Jurkat, Clone E6-1 (cell line): ENCODE data around the gene TMEFF2.

ENCODE experiments used
- DNase-seq: peaks from one replicate; pipeline ENCODE4 v3.0.0-alpha.2; 2011; ENCODE audit warnings: low read depth, low spot score
- H3K4me3 ChIP-seq: 2 replicates; pipeline ENCODE4 v1.5.1; 2011; ENCODE audit warnings: mild to moderate bottlenecking, low read length, control low read depth, moderate library complexity

TMEFF2 gene

GRCh38 chr2:191952515-191953270, 242.0 kb downstream of the TMEFF2 start:
- no peak overlapping the region for H3K4me3 ChIP-seq
- no peak for DNase-seq

- DNase-seq, result no peak
Measured at GRCh38 chr2:191951832-191952231, 242.9 kb downstream of the TMEFF2 start.

DNA sequence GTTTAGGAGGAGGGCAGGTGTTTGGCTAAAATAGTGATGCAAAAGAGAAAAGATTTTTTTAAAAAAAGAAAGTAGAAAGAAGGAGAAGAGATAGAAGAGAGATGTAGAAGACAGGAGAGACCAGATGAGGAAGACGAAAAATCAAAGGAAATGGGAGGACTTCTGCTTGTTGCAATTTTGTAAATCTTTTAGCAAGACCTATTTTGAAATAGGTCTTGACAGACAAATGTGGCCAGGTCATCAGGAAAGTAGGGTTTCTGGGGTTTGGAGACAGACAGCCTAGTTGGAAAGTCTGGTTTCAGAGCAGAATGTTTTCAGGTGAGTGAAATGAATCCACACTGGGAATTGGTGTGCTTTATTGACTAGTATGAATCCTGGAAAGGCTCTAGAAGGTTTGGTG, 243.4 kb downstream of the TMEFF2 start:
- H3K4me3 ChIP-seq, result no peak overlapping the region
- no peak for DNase-seq

More at GRCh38 chr2:191951832-191952231, 242.9 kb downstream of the TMEFF2 start:
- no peak overlapping the region for H3K4me3 ChIP-seq

GRCh38 chr2:191950132-191950874, 244.4 kb downstream of the TMEFF2 start:
- DNase-seq, result no peak
- no peak overlapping the region for H3K4me3 ChIP-seq

GRCh38 chr2:191947235-191947634, 247.5 kb downstream of the TMEFF2 start:
- DNase-seq, result no peak

DNA sequence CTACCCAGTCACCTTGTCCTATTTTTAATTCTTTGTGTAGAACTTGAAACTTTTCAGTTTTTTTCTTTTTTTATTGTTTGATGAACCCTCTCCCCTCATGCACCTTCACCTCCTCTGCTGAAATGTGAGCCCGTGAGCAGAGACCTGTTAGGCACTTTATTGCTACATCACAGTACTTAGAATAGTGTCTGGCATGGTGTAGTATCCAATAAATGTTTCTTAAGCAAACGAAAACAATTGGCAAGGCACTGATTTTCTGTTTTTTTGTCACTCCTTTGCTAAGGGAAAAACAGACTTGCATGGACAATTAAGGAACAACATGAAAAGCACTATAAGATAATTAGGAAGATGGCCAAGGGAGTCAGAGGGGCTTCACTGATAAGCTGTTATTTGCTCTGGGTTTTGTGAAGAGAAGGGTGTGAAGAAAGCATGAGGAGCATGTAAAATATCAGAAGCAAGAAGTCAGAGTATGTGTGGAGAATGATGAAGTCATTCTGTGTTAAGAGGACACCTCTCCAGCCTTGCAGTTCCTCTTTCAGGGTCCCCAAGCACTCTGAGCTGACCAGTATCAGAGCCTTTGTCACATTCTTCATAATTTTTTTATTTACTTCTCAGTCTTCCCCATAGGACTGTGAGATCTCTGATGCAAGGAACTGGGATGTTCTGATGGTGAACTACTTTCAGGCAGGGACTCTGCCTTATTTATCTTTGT, 248.1 kb downstream of the TMEFF2 start:
- H3K4me3 ChIP-seq, result no peak overlapping the region
- DNase-seq, result no peak

More at GRCh38 chr2:191947235-191947634, 247.5 kb downstream of the TMEFF2 start:
- H3K4me3 ChIP-seq, result no peak overlapping the region

GRCh38 chr2:191945623-191946022, 249.1 kb downstream of the TMEFF2 start:
- DNase-seq, result no peak
- no peak overlapping the region for H3K4me3 ChIP-seq

DNA sequence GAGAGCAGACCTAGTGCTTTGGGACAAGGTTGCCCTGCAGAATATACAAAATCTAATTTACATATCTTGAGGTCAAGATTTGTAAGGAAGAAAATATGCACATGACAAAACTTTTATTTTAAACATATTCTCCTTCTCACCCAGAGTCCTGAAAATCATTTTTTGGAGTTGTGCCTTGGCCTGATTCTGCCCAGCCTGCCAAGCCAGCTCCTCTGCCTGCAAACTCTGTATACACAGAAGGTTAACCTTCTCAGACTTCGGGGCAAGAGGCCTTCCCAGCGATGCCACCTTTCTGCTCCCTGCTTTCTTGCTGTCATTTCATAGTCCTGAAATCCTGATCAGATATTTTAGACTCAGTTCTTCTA, 252.0 kb downstream of the TMEFF2 start:
- DNase-seq, result no peak
- H3K4me3 ChIP-seq, result no peak overlapping the region

GRCh38 chr2:191942090-191942738, 252.5 kb downstream of the TMEFF2 start:
- no peak for DNase-seq
- no peak overlapping the region for H3K4me3 ChIP-seq

DNA sequence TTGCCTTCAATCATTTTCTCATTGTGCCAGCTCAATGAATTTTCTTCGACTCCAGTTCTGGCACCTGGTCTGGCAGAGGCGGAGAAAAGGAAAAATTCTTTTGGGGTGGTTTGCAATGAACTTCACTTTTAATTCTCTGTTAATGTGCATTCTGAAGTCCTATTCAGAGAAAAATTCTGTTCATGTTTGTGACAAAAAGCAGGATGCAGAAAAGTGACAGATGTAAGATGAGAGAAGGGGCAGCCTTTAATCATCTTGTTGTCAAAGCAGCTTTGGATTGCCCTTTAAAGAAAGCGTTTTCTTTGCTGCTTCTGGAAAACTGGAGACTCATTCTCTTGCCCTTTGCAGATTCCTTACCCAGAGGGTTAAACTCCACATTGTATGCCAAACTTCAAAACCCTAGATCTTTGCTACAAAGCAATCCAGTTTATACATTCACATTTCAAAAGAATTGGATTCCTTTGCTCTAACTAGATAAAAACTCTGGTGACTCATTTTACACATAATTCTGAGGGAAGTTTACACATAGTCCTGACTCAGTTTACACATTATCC, 253.3 kb downstream of the TMEFF2 start:
- DNase-seq, result no peak
- no peak overlapping the region for H3K4me3 ChIP-seq

GRCh38 chr2:191938779-191939178, 256.0 kb downstream of the TMEFF2 start:
- no peak for DNase-seq
- H3K4me3 ChIP-seq, result no peak overlapping the region

- no peak for DNase-seq
Measured at GRCh38 chr2:191936882-191937405, 257.8 kb downstream of the TMEFF2 start.

DNA sequence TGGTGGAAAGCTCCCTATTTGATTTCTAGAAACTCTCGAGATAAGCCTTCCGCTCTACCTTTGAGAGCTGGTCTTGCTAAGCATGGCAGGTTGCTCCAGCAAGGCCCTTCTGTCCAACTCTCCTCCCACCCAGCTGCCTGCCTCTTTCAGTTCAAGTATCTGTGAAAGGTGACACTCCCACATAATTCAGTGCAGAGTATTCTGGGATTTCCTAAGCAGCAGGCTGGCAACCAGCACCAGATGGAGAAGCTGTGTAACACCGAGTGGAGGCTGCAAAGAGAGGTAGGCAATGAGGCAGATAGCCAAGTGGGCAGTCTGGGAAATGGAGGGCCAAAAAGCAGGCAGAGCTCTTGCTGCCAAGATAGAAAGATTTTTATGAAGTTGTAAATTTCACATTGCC, 259.5 kb downstream of the TMEFF2 start:
- H3K4me3 ChIP-seq, result no peak overlapping the region

More at GRCh38 chr2:191936882-191937405, 257.8 kb downstream of the TMEFF2 start:
- no peak overlapping the region for H3K4me3 ChIP-seq

DNA sequence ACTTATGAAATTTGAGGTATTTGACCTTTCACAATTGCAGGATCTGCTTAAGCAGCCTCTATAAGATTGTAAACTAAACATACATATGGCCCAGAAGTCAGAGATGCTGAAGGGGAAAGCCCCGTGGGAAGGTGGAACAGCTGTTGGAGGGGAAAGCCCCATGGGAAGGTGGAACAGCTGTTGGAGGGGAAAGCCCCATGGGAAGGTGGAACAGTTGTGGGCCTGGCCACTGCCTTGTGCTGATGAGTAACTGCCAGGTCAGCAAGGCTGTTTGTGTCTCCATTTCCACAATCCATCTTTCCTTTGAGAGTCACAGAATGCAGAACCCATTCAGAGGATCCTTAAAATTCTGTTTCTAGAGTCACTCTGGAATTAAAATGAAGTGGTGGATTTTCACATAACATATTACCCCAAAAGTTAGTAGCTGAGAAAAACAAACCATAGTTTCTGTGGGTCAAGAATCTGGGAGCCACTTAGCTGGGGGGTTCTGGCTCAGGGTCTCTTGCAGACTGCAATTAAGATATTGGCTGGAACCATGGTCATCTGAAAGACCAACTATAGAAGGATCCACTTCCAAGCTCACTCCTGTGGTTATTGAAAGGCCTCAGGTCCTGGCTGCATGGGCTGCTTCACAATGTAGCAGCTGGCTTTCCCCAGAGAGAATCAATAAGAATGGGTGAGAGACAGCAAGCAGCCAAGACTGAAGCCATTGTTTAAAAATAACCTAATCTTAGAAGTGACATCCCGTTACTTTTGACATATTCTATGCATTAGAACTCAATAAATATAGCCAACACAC, 261.2 kb downstream of the TMEFF2 start:
- no peak for DNase-seq
- H3K4me3 ChIP-seq, result no peak overlapping the region

More for the DNA sequence above, 259.5 kb downstream of the TMEFF2 start:
- DNase-seq, result no peak

- H3K4me3 ChIP-seq, result no peak overlapping the region
- no peak for DNase-seq
Measured at GRCh38 chr2:191932286-191932685, 262.4 kb downstream of the TMEFF2 start.

- H3K4me3 ChIP-seq, result no peak overlapping the region
- no peak for DNase-seq
Measured at GRCh38 chr2:191931329-191931728, 263.4 kb downstream of the TMEFF2 start.

DNA sequence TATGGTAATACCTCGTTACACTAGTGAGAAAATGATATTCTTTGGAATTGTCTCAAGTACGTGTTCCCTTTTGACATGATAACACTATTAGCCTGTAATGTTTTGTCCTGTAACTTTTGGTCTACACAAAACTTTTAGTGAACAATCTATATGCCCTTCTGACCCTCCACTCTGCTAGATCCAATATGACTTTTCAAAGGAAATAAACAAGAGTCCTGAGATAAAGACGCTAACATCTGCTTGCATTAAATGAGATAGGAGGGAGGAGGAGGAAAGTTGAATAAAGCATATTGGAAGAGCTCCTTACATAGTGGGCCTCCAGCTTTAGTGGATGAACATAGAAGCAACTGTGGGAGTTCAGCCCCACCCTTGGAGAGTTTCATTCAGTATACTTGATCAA, 264.5 kb downstream of the TMEFF2 start:
- no peak for DNase-seq
- no peak overlapping the region for H3K4me3 ChIP-seq

- no peak for DNase-seq
Measured at GRCh38 chr2:191929288-191929687, 265.4 kb downstream of the TMEFF2 start.

More at GRCh38 chr2:191929288-191929687, 265.4 kb downstream of the TMEFF2 start:
- H3K4me3 ChIP-seq, result no peak overlapping the region
